HCT116 (cell line): Measurements from ENCODE around the gene SLC26A2.

Experiments used
- EGR1 ChIP-seq: IDR thresholded peaks from 2 replicates; pipeline ENCODE4 v1.6.1; 2012; ENCODE audit warnings: low read depth
- EZH2phosphoT487 ChIP-seq: fragments of 200-600 bp; IDR thresholded peaks from 2 replicates; pipeline ENCODE4 v1.6.1; 2018; ENCODE audit warnings: antibody characterized with exemption, borderline replicate concordance
- POLR2AphosphoS5 ChIP-seq: IDR thresholded peaks from 2 replicates; pipeline ENCODE4 v1.6.1; 2011; ENCODE audit warnings: mild to moderate bottlenecking, low read depth, low read length, moderate library complexity
- RAD21 ChIP-seq: IDR thresholded peaks from 2 replicates; pipeline ENCODE4 v1.6.1; 2012; ENCODE audit warnings: low read depth, mild to moderate bottlenecking
- SP1 ChIP-seq: IDR thresholded peaks from 2 replicates; pipeline ENCODE4 v1.6.1; 2012; ENCODE audit warnings: low read depth
- TF ChIP-seq, protein P1 (sequence below), 3 experiments: fragments of 200-600 bp in 1 of 3; sonication (generic) in 1 of 3; IDR thresholded peaks in 2 of 3; conservative IDR thresholded peaks in 1 of 3; 2 replicates each; pipeline ENCODE4 v1.5.1; 2012 to 2017; ENCODE audit warnings: low read depth in 2 of 3, low read length in 2 of 3, antibody characterized with exemption in 1 of 3, borderline replicate concordance in 1 of 3, control low read depth in 1 of 3, mild to moderate bottlenecking in 1 of 3, mixed read lengths in 1 of 3, mixed run types in 1 of 3, moderate library complexity in 1 of 3; ENCODE audit not compliant: insufficient read depth in 1 of 3
- TF ChIP-seq, protein P2 (sequence below): IDR thresholded peaks from 2 replicates; pipeline ENCODE4 v1.6.1; 2011; ENCODE audit warnings: mild to moderate bottlenecking, low read length, moderate library complexity; ENCODE audit not compliant: insufficient replicate concordance; ENCODE audit errors: extremely low read depth

DNA sequence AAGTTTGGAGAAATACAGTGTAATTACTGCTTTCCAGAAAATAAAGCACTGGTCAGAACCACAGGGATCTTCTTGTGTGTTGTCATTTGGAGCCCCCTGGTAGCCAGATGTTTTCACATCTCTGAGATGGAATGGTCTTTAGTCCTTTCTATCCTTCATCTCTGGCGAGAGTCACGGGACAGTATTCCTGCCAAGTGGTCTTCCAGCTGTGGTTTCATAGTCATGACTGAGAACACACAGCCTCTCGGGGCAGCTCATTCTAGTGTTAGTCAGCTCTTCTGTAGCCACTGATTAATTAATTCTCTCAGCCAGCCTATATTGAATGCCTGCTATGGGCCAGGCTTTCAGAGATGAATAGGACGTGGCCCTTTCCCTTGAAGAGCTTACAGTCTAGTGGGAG, 74.1 kb downstream of the SLC26A2 start:
- TF ChIP-seq EZH2phosphoT487: no peak
- TF ChIP-seq POLR2AphosphoS5: no peak
- TF ChIP-seq, protein P1, sequence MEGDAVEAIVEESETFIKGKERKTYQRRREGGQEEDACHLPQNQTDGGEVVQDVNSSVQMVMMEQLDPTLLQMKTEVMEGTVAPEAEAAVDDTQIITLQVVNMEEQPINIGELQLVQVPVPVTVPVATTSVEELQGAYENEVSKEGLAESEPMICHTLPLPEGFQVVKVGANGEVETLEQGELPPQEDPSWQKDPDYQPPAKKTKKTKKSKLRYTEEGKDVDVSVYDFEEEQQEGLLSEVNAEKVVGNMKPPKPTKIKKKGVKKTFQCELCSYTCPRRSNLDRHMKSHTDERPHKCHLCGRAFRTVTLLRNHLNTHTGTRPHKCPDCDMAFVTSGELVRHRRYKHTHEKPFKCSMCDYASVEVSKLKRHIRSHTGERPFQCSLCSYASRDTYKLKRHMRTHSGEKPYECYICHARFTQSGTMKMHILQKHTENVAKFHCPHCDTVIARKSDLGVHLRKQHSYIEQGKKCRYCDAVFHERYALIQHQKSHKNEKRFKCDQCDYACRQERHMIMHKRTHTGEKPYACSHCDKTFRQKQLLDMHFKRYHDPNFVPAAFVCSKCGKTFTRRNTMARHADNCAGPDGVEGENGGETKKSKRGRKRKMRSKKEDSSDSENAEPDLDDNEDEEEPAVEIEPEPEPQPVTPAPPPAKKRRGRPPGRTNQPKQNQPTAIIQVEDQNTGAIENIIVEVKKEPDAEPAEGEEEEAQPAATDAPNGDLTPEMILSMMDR (IDR thresholded peaks at IDR 0.05 in 2 of 3, conservative IDR thresholded peaks at IDR 0.05 in 1 of 3; ENCODE audit: borderline replicate concordance in 1 of 3, insufficient read depth in 1 of 3, low read depth in 2 of 3, low read length in 2 of 3): no peak
- TF ChIP-seq EGR1: no peak
- TF ChIP-seq, protein P2, sequence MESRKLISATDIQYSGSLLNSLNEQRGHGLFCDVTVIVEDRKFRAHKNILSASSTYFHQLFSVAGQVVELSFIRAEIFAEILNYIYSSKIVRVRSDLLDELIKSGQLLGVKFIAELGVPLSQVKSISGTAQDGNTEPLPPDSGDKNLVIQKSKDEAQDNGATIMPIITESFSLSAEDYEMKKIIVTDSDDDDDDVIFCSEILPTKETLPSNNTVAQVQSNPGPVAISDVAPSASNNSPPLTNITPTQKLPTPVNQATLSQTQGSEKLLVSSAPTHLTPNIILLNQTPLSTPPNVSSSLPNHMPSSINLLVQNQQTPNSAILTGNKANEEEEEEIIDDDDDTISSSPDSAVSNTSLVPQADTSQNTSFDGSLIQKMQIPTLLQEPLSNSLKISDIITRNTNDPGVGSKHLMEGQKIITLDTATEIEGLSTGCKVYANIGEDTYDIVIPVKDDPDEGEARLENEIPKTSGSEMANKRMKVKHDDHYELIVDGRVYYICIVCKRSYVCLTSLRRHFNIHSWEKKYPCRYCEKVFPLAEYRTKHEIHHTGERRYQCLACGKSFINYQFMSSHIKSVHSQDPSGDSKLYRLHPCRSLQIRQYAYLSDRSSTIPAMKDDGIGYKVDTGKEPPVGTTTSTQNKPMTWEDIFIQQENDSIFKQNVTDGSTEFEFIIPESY: no peak
- TF ChIP-seq RAD21: no peak
- TF ChIP-seq SP1: no peak
